CD8-positive, alpha-beta memory T cell (primary cell): ENCODE data around the gene LCLAT1. TPM values are rescaled to one million over a fixed set of nuclear protein-coding genes. Genes with fewer than 3 reads are reported as not detected.

ENCODE experiments used
- CTCF ChIA-PET: fragments of 350-600 bp; sonication (Branson Sonifier 250); formaldehyde crosslinking; loops from one replicate; lab custom pipeline; 2021; ENCODE audit warnings: antibody characterized with exemption; lab: Charles Lee
- POLR2A ChIA-PET: fragments of 350-600 bp; sonication (Branson Sonifier 250); formaldehyde crosslinking; loops from one replicate; lab custom pipeline; 2021; ENCODE audit warnings: antibody characterized with exemption; lab: Charles Lee
- DNase-seq, 5 donors: peaks; one replicate each; pipeline versions ENCODE4 v3.0.0 to v3.0.0-alpha.2; 2020 to 2022; ENCODE audit warnings: mixed read lengths in 1 of 5
- H3K27ac ChIP-seq: one replicate; pipeline ENCODE4 v1.7.0; 2013; ENCODE audit warnings: low read depth, mild to moderate bottlenecking, low read length, moderate library complexity
- H3K27me3 ChIP-seq: 2 replicates; pipeline ENCODE4 v1.7.0; 2013; ENCODE audit warnings: low read length, mild to moderate bottlenecking; ENCODE audit not compliant: insufficient read depth, poor library complexity, severe bottlenecking
- H3K36me3 ChIP-seq: 2 replicates; pipeline ENCODE4 v1.7.0; 2013; ENCODE audit warnings: mild to moderate bottlenecking, low read length, moderate library complexity; ENCODE audit not compliant: insufficient read depth
- H3K4me1 ChIP-seq: 2 replicates; pipeline ENCODE4 v1.7.0; 2013; ENCODE audit warnings: mild to moderate bottlenecking, low read length, moderate library complexity; ENCODE audit not compliant: insufficient read depth
- H3K4me3 ChIP-seq: 2 replicates; pipeline ENCODE4 v1.7.0; 2013; ENCODE audit warnings: mild to moderate bottlenecking, low read length
- H3K9me3 ChIP-seq: 2 replicates; pipeline ENCODE4 v1.7.0; 2013; ENCODE audit warnings: mild to moderate bottlenecking, low read length
- H3K27ac Mint-ChIP-seq, 8 donors: one replicate each; pipeline ENCODE4 v1.8.0; 2020 to 2021; ENCODE audit warnings: mixed read lengths in 8 of 8, mild to moderate bottlenecking in 6 of 8, inconsistent platforms in 3 of 8, moderate library complexity in 3 of 8
- H3K27me3 Mint-ChIP-seq, 2 donors: one replicate each; pipeline ENCODE4 v1.8.0; 2020 to 2021; ENCODE audit warnings: mixed read lengths in 2 of 2, mild to moderate bottlenecking in 1 of 2, moderate library complexity in 1 of 2
- H3K36me3 Mint-ChIP-seq, 3 donors: one replicate each; pipeline ENCODE4 v1.8.0; 2020 to 2021; ENCODE audit warnings: mixed read lengths in 3 of 3, inconsistent platforms in 1 of 3, mild to moderate bottlenecking in 1 of 3
- H3K4me1 Mint-ChIP-seq, 3 donors: one replicate each; pipeline ENCODE4 v1.8.0; 2020 to 2021; ENCODE audit warnings: mixed read lengths in 3 of 3, inconsistent platforms in 1 of 3, mild to moderate bottlenecking in 1 of 3
- H3K4me3 Mint-ChIP-seq, 7 donors: one replicate each; pipeline ENCODE4 v1.8.0; 2020 to 2021; ENCODE audit warnings: mixed read lengths in 7 of 7, mild to moderate bottlenecking in 6 of 7, moderate library complexity in 4 of 7, inconsistent platforms in 2 of 7
- H3K9me3 Mint-ChIP-seq, 5 donors: one replicate each; pipeline ENCODE4 v1.8.0; 2020 to 2022; ENCODE audit warnings: mixed read lengths in 5 of 5, mild to moderate bottlenecking in 3 of 5, moderate library complexity in 2 of 5, inconsistent platforms in 1 of 5
- polyA plus RNA-seq: library from polyadenylated mRNA; unstranded; fragments of 300-500 nt; fragmentation: Illumina TruSeq; gene quantifications from one replicate; pipeline ENCODE4 v1.2.3, GENCODE V29; 2021
- total RNA-seq, 2 experiments: library from RNA; stranded (reverse); gene quantifications; one replicate each; pipeline ENCODE4 v1.2.3, GENCODE V29; 2021

Gene LCLAT1
- total and polyA plus RNA-seq, 3 experiments from 2014 or later, result 18.0 to 31.0 (median 29.9) TPM

- H3K27ac ChIP-seq, result no peak overlapping the region
- Mint-ChIP-seq H3K27me3 (no peaks in the 10 kb centered on the region), H3K27ac (peak overlapping the region in 2 of 8 donors; percentile 23 to 68), H3K4me3 (peak overlapping the region in 3 of 7 donors; percentile 0 to 43 (median 34)), H3K4me1 (peaks cover 47 to 58% (median 56%) of the 10 kb centered on the region in 3 donors), H3K36me3 (peaks cover 0 to 9% (median 5%) of the 10 kb centered on the region in 3 donors), H3K9me3 (no peaks in the 10 kb centered on the region)
- no peaks in the 10 kb centered on the region for H3K36me3 ChIP-seq
- ChIA-PET POLR2A (interaction anchor here (0.7 kb wide), 1 partner anchor 9 kb away, joined by 4 read pairs; no protein-coding TSS in a partner anchor), CTCF (interaction anchor here (0.7 to 1.3 kb wide), 3 partner anchors 37 to 261 kb away, joined by 3 to 5 read pairs (median 4); no protein-coding TSS in a partner anchor)
- no peak for DNase-seq
- H3K4me1 ChIP-seq, result peaks cover 21% of the 10 kb centered on the region
- no peaks in the 10 kb centered on the region for H3K9me3 ChIP-seq
- H3K4me3 ChIP-seq, result no peak overlapping the region
- no peaks in the 10 kb centered on the region for H3K27me3 ChIP-seq
Measured at GRCh38 chr2:30450025-30450424, 3.0 kb downstream of the LCLAT1 start.

- Mint-ChIP-seq H3K27ac (no peak overlapping the region), H3K36me3 (peaks cover 0 to 5% (median 0%) of the 10 kb centered on the region in 3 donors), H3K4me1 (peaks cover 55 to 59% (median 55%) of the 10 kb centered on the region in 3 donors), H3K27me3 (peaks cover 0 to 2% of the 10 kb centered on the region in 2 donors), H3K4me3 (no peak overlapping the region), H3K9me3 (no peaks in the 10 kb centered on the region)
- Histone ChIP-seq H3K9me3 (no peaks in the 10 kb centered on the region), H3K4me3 (no peak overlapping the region), H3K36me3 (no peaks in the 10 kb centered on the region), H3K4me1 (peaks cover 11% of the 10 kb centered on the region), H3K27me3 (no peaks in the 10 kb centered on the region), H3K27ac (no peak overlapping the region)
- ChIA-PET POLR2A (no interaction called here), CTCF (interaction anchor here (1.4 kb wide), 1 partner anchor 214 kb away, joined by 3 read pairs; no protein-coding TSS in a partner anchor)
- DNase-seq, result no peak
Measured at GRCh38 chr2:30453498-30453897, 6.5 kb downstream of the LCLAT1 start.

- H3K4me3 ChIP-seq, result no peak overlapping the region
- Mint-ChIP-seq H3K4me3 (no peak overlapping the region), H3K27me3 (peaks cover 0 to 2% of the 10 kb centered on the region in 2 donors), H3K36me3 (peaks cover 0 to 5% (median 0%) of the 10 kb centered on the region in 3 donors), H3K9me3 (no peaks in the 10 kb centered on the region), H3K4me1 (peaks cover 55 to 61% (median 57%) of the 10 kb centered on the region in 3 donors), H3K27ac (peak overlapping the region in 1 of 8 donors; percentile 52)
- H3K4me1 ChIP-seq, result peaks cover 8% of the 10 kb centered on the region
- no peaks in the 10 kb centered on the region for H3K27me3 ChIP-seq
- ChIA-PET CTCF (no interaction called here), POLR2A (interaction anchor here (0.7 kb wide), 1 partner anchor 224 kb away, joined by 3 read pairs; no protein-coding TSS in a partner anchor)
- DNase-seq, result no peak
- no peaks in the 10 kb centered on the region for H3K9me3 ChIP-seq
- no peak overlapping the region for H3K27ac ChIP-seq
- no peaks in the 10 kb centered on the region for H3K36me3 ChIP-seq
Measured at GRCh38 chr2:30454571-30454970, 7.5 kb downstream of the LCLAT1 start.

- H3K4me1 Mint-ChIP-seq, result peaks cover 58 to 64% (median 59%) of the 10 kb centered on the region in 3 donors
- no peak for DNase-seq
- no peak overlapping the region for H3K4me3 ChIP-seq
- no peaks in the 10 kb centered on the region for H3K9me3 ChIP-seq
- H3K27me3 ChIP-seq, result no peaks in the 10 kb centered on the region
- ChIA-PET CTCF (no interaction called here), POLR2A (no interaction called here)
- H3K9me3 Mint-ChIP-seq, result no peaks in the 10 kb centered on the region
- peak overlapping the region in 1 of 8 donors; percentile 36 for H3K27ac Mint-ChIP-seq
- H3K36me3 ChIP-seq, result no peaks in the 10 kb centered on the region
- H3K36me3 Mint-ChIP-seq, result peaks cover 0 to 5% (median 0%) of the 10 kb centered on the region in 3 donors
- no peak overlapping the region for H3K4me3 Mint-ChIP-seq
- peaks cover 8% of the 10 kb centered on the region for H3K4me1 ChIP-seq
- H3K27me3 Mint-ChIP-seq, result peaks cover 0 to 2% of the 10 kb centered on the region in 2 donors
- no peak overlapping the region for H3K27ac ChIP-seq
Measured at GRCh38 chr2:30455114-30455738, 8.2 kb downstream of the LCLAT1 start.

- H3K4me3 ChIP-seq, result no peak overlapping the region
- no peak overlapping the region for H3K27ac ChIP-seq
- peaks cover 57 to 68% (median 57%) of the 10 kb centered on the region in 3 donors for H3K4me1 Mint-ChIP-seq
- no peaks in the 10 kb centered on the region for H3K9me3 Mint-ChIP-seq
- H3K27ac Mint-ChIP-seq, result no peak overlapping the region
- peaks cover 0 to 2% of the 10 kb centered on the region in 2 donors for H3K27me3 Mint-ChIP-seq
- H3K4me3 Mint-ChIP-seq, result no peak overlapping the region
- no peaks in the 10 kb centered on the region for H3K9me3 ChIP-seq
- no peaks in the 10 kb centered on the region for H3K27me3 ChIP-seq
- DNase-seq, result no peak
- POLR2A ChIA-PET, result no interaction called here
- peaks cover 2 to 4% (median 3%) of the 10 kb centered on the region in 3 donors for H3K36me3 Mint-ChIP-seq
- peaks cover 8% of the 10 kb centered on the region for H3K4me1 ChIP-seq
- H3K36me3 ChIP-seq, result no peaks in the 10 kb centered on the region
- CTCF ChIA-PET, result no interaction called here
Measured at GRCh38 chr2:30456106-30456505, 9.1 kb downstream of the LCLAT1 start.

GRCh38 chr2:30456579-30456978 is 9.5 kb downstream of the LCLAT1 start:
- H3K9me3 ChIP-seq, result no peaks in the 10 kb centered on the region
- POLR2A ChIA-PET, result no interaction called here
- DNase-seq, result no peak
- H3K36me3 ChIP-seq, result no peaks in the 10 kb centered on the region
- CTCF ChIA-PET, result interaction anchor here (0.9 kb wide), 1 partner anchor 30 kb away, joined by 3 read pairs; no protein-coding TSS in a partner anchor
- no peak overlapping the region for H3K27ac ChIP-seq
- Mint-ChIP-seq H3K9me3 (no peaks in the 10 kb centered on the region), H3K27me3 (peaks cover 0 to 3% of the 10 kb centered on the region in 2 donors), H3K27ac (peak overlapping the region in 1 of 8 donors; percentile 56), H3K36me3 (peaks cover 3 to 4% (median 4%) of the 10 kb centered on the region in 3 donors), H3K4me1 (peaks cover 57 to 71% (median 57%) of the 10 kb centered on the region in 3 donors), H3K4me3 (no peak overlapping the region)
- no peaks in the 10 kb centered on the region for H3K27me3 ChIP-seq
- peaks cover 8% of the 10 kb centered on the region for H3K4me1 ChIP-seq
- H3K4me3 ChIP-seq, result no peak overlapping the region

- H3K27ac ChIP-seq, result no peak overlapping the region
- Mint-ChIP-seq H3K9me3 (no peaks in the 10 kb centered on the region), H3K27ac (no peak overlapping the region), H3K4me3 (no peak overlapping the region), H3K4me1 (peaks cover 55 to 70% (median 55%) of the 10 kb centered on the region in 3 donors), H3K27me3 (peaks cover 0 to 3% of the 10 kb centered on the region in 2 donors), H3K36me3 (peaks cover 3 to 5% (median 4%) of the 10 kb centered on the region in 3 donors)
- peaks cover 8% of the 10 kb centered on the region for H3K4me1 ChIP-seq
- CTCF ChIA-PET, result interaction anchor here (0.9 kb wide), 1 partner anchor 30 kb away, joined by 3 read pairs; no protein-coding TSS in a partner anchor
- H3K4me3 ChIP-seq, result no peak overlapping the region
- H3K36me3 ChIP-seq, result no peaks in the 10 kb centered on the region
- no peaks in the 10 kb centered on the region for H3K9me3 ChIP-seq
- H3K27me3 ChIP-seq, result no peaks in the 10 kb centered on the region
- DNase-seq, result no peak
- POLR2A ChIA-PET, result no interaction called here
Measured at GRCh38 chr2:30457296-30457695, 10.2 kb downstream of the LCLAT1 start.

GRCh38 chr2:30459140-30459539 is 12.1 kb downstream of the LCLAT1 start:
- H3K4me3 Mint-ChIP-seq, result peak overlapping the region in 1 of 7 donors; percentile 2
- Histone ChIP-seq H3K4me1 (peaks cover 8% of the 10 kb centered on the region), H3K9me3 (no peaks in the 10 kb centered on the region), H3K4me3 (no peak overlapping the region), H3K27me3 (no peaks in the 10 kb centered on the region), H3K27ac (no peak overlapping the region), H3K36me3 (no peaks in the 10 kb centered on the region)
- H3K9me3 Mint-ChIP-seq, result no peaks in the 10 kb centered on the region
- H3K27ac Mint-ChIP-seq, result peak overlapping the region in 1 of 8 donors; percentile 66
- CTCF ChIA-PET, result interaction anchor here (1.2 kb wide), 1 partner anchor 220 kb away, joined by 3 read pairs; no protein-coding TSS in a partner anchor
- peaks cover 0 to 3% of the 10 kb centered on the region in 2 donors for H3K27me3 Mint-ChIP-seq
- peaks cover 3 to 5% (median 4%) of the 10 kb centered on the region in 3 donors for H3K36me3 Mint-ChIP-seq
- DNase-seq, result no peak
- H3K4me1 Mint-ChIP-seq, result peaks cover 44 to 60% (median 51%) of the 10 kb centered on the region in 3 donors
- POLR2A ChIA-PET, result interaction anchor here (1.1 kb wide), 1 partner anchor 232 kb away, joined by 3 read pairs; no protein-coding TSS in a partner anchor
